OCI-LY7 (cell line): ENCODE results near the gene KRT72. TPM values are rescaled to one million over a fixed set of nuclear protein-coding genes. Genes with fewer than 3 reads are reported as not detected.

Experiments used
- BruUV-seq: library from RNA; stranded (reverse); fragments of 400-500 nt; replicated peaks from 2 replicates; lab custom pipeline; 2021; lab: Mats Ljungman, UMichigan
- CTCF ChIA-PET: fragments of 300-600 bp; sonication (Branson Sonifier 250); formaldehyde crosslinking; loops from one replicate; lab custom pipeline; 2022; ENCODE audit warnings: antibody characterized with exemption; ENCODE audit not compliant: unreplicated experiment; lab: Charles Lee
- POLR2A ChIA-PET: fragments of 300-600 bp; sonication (Branson Sonifier 250); formaldehyde crosslinking; loops from one replicate; lab custom pipeline; 2022; ENCODE audit warnings: antibody characterized with exemption; lab: Charles Lee
- DNase-seq: peaks from one replicate; pipeline ENCODE4 v3.0.0-alpha.2; 2015; ENCODE audit warnings: low spot score
- H2AFZ ChIP-seq: fragments of 200-600 bp; sonication (generic), shearing (Covaris generic); 2 replicates; pipeline ENCODE4 v1.6.1; 2014; ENCODE audit warnings: mild to moderate bottlenecking, antibody characterized with exemption, low read length, moderate library complexity
- H3K27ac ChIP-seq: fragments of 200-600 bp; sonication (generic); 2 replicates; pipeline ENCODE4 v1.5.1; 2014; ENCODE audit warnings: mixed run types, low read depth, mild to moderate bottlenecking, moderate library complexity, low read length, inconsistent platforms; ENCODE audit not compliant: poor library complexity, severe bottlenecking
- H3K36me3 ChIP-seq: fragments of 200-600 bp; sonication (generic); 2 replicates; pipeline ENCODE4 v1.6.1; 2014; ENCODE audit warnings: mild to moderate bottlenecking, antibody characterized with exemption, low read length, moderate library complexity, mixed read lengths; ENCODE audit not compliant: insufficient read depth
- H3K4me1 ChIP-seq: fragments of 200-600 bp; sonication (generic); 2 replicates; pipeline ENCODE4 v1.5.1; 2014; ENCODE audit warnings: mild to moderate bottlenecking, low read length; ENCODE audit not compliant: insufficient read depth, poor library complexity, severe bottlenecking
- H3K4me2 ChIP-seq: fragments of 200-600 bp; sonication (generic); 2 replicates; pipeline ENCODE4 v1.6.1; 2014; ENCODE audit warnings: mild to moderate bottlenecking, low read length
- H3K4me3 ChIP-seq: fragments of 200-600 bp; sonication (generic); 2 replicates; pipeline ENCODE4 v1.5.1; 2014; ENCODE audit warnings: mild to moderate bottlenecking, low read depth, low read length; ENCODE audit not compliant: poor library complexity, severe bottlenecking
- H3K79me2 ChIP-seq: fragments of 200-600 bp; sonication (generic); 2 replicates; pipeline ENCODE4 v1.6.1; 2016; ENCODE audit warnings: low read depth, mild to moderate bottlenecking, low read length, moderate library complexity, mixed read lengths; ENCODE audit not compliant: insufficient read depth
- H3K9me2 ChIP-seq: fragments of 200-600 bp; sonication (generic); 2 replicates; pipeline ENCODE4 v1.6.1; 2016; ENCODE audit warnings: mild to moderate bottlenecking, low read length, mixed read lengths; ENCODE audit not compliant: insufficient read depth
- H3K9me3 ChIP-seq: fragments of 200-600 bp; sonication (generic); 2 replicates; pipeline ENCODE4 v1.6.1; 2014; ENCODE audit warnings: mild to moderate bottlenecking, mixed run types, low read length, mixed read lengths
- H4K20me1 ChIP-seq: fragments of 200-600 bp; sonication (generic); 2 replicates; pipeline ENCODE4 v1.6.1; 2014; ENCODE audit warnings: mild to moderate bottlenecking, antibody characterized with exemption, low read length, moderate library complexity, mixed read lengths; ENCODE audit not compliant: insufficient read depth
- EZH2phosphoT487 ChIP-seq: fragments of 200-600 bp; sonication (generic); IDR thresholded peaks from 2 replicates; pipeline ENCODE4 v1.6.1; 2018; ENCODE audit warnings: low read depth, borderline replicate concordance, mild to moderate bottlenecking, mixed run types, antibody characterized with exemption, low read length, moderate library complexity, mixed read lengths
- intact Hi-C: fragments of 100-400 bp; cut with micrococcal nuclease; formaldehyde crosslinking; loops from one replicate; pipeline ENCODE4 v1.10.0; 2022; ENCODE audit not compliant: unreplicated experiment
- total RNA-seq, 2 experiments: library from RNA; depleted of rRNA in 1 of 2; stranded (reverse); fragments of >200 nt in 1 of 2; shearing (Covaris generic) in 1 of 2; gene quantifications; 2 replicates each; pipeline ENCODE4 v1.2.3, GENCODE V29; 2014 to 2022
- TF ChIP-seq, protein P1 (sequence below): fragments of 200-600 bp; sonication (generic); conservative IDR thresholded peaks from 2 replicates; pipeline ENCODE4 v1.5.1; 2014; ENCODE audit warnings: mild to moderate bottlenecking, antibody characterized with exemption, low read length, moderate library complexity, mixed read lengths

Gene KRT72
- total RNA-seq, 2 experiments from 2014 or later: not detected

DNA sequence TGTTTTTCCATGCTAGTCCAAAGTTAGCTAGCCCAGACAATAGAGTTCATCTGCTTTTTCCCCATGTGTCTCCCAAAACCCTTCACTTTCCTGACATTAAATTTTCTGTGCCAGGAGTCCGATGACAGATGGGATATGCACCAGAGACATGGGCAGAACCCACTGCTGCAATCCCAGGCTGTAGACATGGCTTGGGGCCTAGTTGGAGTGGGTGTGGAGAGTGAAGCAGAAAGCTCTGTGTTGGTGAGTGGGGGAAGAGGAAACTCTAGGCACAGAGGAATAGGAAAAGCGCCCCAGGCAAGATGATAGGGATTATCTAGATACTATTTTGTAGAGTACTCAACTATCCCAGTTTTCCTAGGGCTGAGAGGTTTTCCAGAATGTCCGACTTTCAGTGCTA lies 22.8 kb downstream of the KRT72 start:
- intact Hi-C loops: no loop called here
- POLR2A ChIA-PET: interaction anchor here (0.6 to 0.9 kb wide), 3 partner anchors 8 to 253 kb away, joined by 4 to 5 read pairs (median 4); no protein-coding TSS in a partner anchor
- CTCF ChIA-PET: no interaction called here
- no peaks in the 10 kb centered on the region for H3K79me2 ChIP-seq
- no peaks in the 10 kb centered on the region for H4K20me1 ChIP-seq
- H3K4me2 ChIP-seq: no peak overlapping the region
- no peaks in the 10 kb centered on the region for H3K9me2 ChIP-seq
- H2AFZ ChIP-seq: no peak overlapping the region
- no peaks in the 10 kb centered on the region for H3K36me3 ChIP-seq
- H3K27ac ChIP-seq: no peak overlapping the region
- BruUV-seq: no TSS peak
- DNase-seq: no peak
- H3K4me1 ChIP-seq: no peaks in the 10 kb centered on the region
- no peaks in the 10 kb centered on the region for H3K9me3 ChIP-seq
- no peak for TF ChIP-seq EZH2phosphoT487
- TF ChIP-seq, protein P1, sequence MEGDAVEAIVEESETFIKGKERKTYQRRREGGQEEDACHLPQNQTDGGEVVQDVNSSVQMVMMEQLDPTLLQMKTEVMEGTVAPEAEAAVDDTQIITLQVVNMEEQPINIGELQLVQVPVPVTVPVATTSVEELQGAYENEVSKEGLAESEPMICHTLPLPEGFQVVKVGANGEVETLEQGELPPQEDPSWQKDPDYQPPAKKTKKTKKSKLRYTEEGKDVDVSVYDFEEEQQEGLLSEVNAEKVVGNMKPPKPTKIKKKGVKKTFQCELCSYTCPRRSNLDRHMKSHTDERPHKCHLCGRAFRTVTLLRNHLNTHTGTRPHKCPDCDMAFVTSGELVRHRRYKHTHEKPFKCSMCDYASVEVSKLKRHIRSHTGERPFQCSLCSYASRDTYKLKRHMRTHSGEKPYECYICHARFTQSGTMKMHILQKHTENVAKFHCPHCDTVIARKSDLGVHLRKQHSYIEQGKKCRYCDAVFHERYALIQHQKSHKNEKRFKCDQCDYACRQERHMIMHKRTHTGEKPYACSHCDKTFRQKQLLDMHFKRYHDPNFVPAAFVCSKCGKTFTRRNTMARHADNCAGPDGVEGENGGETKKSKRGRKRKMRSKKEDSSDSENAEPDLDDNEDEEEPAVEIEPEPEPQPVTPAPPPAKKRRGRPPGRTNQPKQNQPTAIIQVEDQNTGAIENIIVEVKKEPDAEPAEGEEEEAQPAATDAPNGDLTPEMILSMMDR: no peak
- H3K4me3 ChIP-seq: no peak overlapping the region

DNA sequence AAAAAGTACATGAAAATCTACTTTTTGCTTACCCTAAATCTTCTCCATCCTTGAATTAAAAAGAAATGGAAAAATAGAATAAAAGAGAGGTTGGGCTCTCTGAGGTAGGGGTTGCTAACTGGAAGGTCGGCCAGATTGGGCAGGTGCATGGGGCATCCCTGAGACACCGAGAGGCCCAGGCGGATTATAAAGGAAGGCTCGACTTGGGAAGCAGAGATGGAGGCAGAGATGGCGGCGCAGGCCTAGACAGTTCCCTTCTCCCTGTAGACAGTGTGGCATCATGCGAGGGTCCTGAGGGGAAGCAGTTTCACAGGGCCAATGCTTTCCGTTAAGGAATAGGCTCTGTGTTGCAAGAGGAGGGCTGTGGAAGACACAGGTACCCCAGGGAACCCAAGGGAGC lies 23.9 kb downstream of the KRT72 start:
- TF ChIP-seq, protein P1: no peak
- no peak for TF ChIP-seq EZH2phosphoT487
- BruUV-seq: no TSS peak
- H3K4me3 ChIP-seq: no peak overlapping the region
- CTCF ChIA-PET: no interaction called here
- no peaks in the 10 kb centered on the region for H3K9me3 ChIP-seq
- no peak overlapping the region for H3K27ac ChIP-seq
- H3K36me3 ChIP-seq: no peaks in the 10 kb centered on the region
- no peak overlapping the region for H3K4me2 ChIP-seq
- POLR2A ChIA-PET: interaction anchor here (0.7 kb wide), 1 partner anchor 133 kb away, joined by 5 read pairs; no protein-coding TSS in a partner anchor
- no peaks in the 10 kb centered on the region for H4K20me1 ChIP-seq
- no peak overlapping the region for H2AFZ ChIP-seq
- DNase-seq: no peak
- no peaks in the 10 kb centered on the region for H3K79me2 ChIP-seq
- H3K9me2 ChIP-seq: no peaks in the 10 kb centered on the region
- intact Hi-C loops: no loop called here
- H3K4me1 ChIP-seq: no peaks in the 10 kb centered on the region

DNA sequence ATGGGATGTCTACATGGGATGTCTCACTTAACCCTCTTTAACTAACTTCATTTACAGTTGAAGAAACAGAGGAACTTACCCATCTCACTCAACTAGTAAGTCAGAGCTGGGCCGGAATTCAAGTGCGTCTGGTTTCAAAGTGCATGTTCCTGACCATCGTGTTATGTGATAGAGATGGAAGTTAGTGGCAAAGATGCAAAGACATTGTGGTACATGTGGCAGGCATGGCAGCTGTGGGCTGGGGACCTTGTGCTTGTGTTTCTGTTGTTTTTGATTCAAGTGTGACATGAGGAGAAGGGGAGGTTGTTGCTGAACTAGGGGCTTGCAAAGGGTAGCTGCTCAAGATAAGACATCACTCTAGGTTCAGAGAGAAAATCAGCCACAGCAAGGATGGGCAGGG lies 25.3 kb downstream of the KRT72 start:
- Histone ChIP-seq H4K20me1 (no peaks in the 10 kb centered on the region), H3K9me2 (no peaks in the 10 kb centered on the region), H3K36me3 (no peaks in the 10 kb centered on the region), H3K9me3 (no peaks in the 10 kb centered on the region), H3K4me3 (no peak overlapping the region), H3K4me2 (no peak overlapping the region), H3K27ac (no peak overlapping the region), H3K79me2 (no peaks in the 10 kb centered on the region), H2AFZ (no peak overlapping the region), H3K4me1 (no peaks in the 10 kb centered on the region)
- DNase-seq: no peak
- intact Hi-C loops: no loop called here
- CTCF ChIA-PET: no interaction called here
- no peak for TF ChIP-seq EZH2phosphoT487
- TF ChIP-seq, protein P1: no peak
- POLR2A ChIA-PET: interaction anchor here (0.6 kb wide), 1 partner anchor 713 kb away, joined by 5 read pairs; no protein-coding TSS in a partner anchor
- no TSS peak for BruUV-seq
